ENCODE measurements around the gene CHST11.
A peak's percentile ranks its signal among the peaks of the same experiment; 100 is the strongest.

The CHST11 gene

GRCh38 chr12:104484079-104484478 is 27.3 kb downstream of the CHST11 start:
- DNase-seq, result no peak

- no peak for DNase-seq
Measured at GRCh38 chr12:104485651-104486362, 29.1 kb downstream of the CHST11 start.

- DNase-seq, result no peak
Measured at GRCh38 chr12:104486363-104486750, 29.6 kb downstream of the CHST11 start.

DNA sequence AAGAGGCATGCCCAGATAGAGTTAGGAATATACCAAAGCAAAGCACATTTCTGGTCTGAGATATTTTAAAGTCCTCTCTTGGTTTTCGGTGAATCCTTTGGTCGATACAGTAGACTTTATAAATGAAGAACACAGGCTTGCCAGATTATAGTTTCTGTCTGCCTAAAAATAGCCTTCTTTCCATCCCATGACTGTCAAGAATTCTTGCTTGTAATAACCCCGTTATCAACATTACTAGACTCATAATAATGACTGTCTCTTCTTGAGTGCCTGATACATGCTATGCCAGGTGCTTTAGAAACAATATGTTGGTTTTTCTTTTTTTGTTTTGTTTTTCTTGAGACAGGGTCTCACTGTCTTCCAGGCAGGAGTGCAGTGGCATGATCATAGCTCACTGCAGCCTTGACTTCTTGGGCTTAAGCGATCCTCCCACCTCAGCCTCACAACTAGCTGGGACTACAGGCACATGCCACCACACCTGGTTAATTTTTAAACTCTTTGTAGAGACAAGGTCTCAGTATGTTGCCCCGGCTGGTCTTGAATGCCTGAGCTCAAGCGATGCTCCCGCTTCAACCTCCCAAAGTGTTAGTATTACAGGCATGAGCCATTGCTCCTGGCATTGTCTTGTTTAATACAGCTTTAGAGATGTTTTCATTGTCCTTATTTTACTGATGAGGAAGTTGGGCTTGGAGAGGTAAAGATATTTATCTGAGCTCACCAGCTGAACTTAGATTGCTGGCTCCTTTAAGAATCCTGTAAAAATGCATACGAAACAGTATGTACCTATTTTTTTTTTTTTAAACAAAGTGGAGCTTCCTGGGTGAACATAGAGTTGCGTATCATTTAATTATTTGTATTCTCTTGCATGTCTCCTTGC is 30.4 kb downstream of the CHST11 start:
- no peak for DNase-seq

GRCh38 chr12:104488374-104488773 is 31.6 kb downstream of the CHST11 start:
- DNase-seq, result no peak

GRCh38 chr12:104490186-104490585 is 33.4 kb downstream of the CHST11 start:
- DNase-seq, result no peak

DNA sequence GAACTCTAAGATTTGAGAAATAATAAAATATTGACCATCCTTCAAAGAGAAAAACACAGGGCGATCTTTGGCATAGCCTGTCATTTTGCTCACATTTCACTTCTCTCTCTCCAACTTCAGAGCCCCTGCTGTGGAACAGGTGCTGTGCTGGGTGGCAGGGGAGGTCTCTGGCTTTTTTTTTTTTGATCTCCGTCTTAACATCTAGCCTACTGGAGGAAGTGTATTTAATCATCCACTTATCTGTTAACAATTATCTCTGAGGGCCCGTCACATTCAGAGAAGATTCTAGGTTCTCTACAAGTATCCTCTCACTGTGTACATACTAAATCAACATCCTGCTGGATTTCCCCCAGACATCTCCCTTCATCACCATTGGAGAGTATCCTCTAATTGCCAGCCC is 34.1 kb downstream of the CHST11 start:
- no peak for DNase-seq

DNA sequence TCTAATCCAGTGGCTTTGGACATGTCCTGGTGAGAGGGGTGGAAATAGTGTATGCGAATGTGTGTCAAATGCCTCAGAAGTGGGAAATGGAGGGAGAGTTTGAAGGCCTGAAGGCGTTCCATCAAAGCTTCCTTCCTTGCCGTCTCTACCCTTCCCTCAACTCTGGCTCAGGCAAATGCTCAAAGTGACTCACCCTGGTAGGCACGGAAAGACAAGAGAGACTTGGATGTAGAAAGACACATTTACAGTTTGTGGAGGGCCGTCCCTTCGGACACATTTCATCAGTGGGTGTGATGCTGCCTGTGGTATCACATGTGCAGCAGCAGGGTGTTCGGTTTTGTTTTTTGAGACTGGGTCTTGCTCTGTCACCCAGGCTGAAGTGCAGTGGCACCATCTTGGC is 36.7 kb downstream of the CHST11 start:
- no peak for DNase-seq

GRCh38 chr12:104494137-104494792 is 37.5 kb downstream of the CHST11 start:
- DNase-seq, result peak; percentile 66

DNA sequence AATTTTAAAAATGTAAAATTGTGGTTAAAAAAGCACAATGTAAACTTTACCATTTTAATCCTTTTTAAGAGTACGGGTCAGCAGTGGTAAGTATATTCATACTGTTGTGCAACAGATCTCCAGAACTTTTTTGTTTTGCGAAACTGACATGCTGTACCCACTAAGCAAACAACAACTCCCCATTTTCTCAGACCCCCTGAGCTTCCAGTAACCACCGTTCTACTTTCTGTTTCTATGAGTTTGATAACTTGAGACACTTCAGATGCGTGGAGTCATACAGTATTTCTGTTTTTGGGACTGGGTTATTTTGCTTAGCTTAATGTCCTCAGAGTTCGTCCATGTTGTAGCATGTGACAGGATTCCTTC is 38.0 kb downstream of the CHST11 start:
- DNase-seq, result no peak

GRCh38 chr12:104495786-104496185 is 39.0 kb downstream of the CHST11 start:
- DNase-seq, result no peak

DNA sequence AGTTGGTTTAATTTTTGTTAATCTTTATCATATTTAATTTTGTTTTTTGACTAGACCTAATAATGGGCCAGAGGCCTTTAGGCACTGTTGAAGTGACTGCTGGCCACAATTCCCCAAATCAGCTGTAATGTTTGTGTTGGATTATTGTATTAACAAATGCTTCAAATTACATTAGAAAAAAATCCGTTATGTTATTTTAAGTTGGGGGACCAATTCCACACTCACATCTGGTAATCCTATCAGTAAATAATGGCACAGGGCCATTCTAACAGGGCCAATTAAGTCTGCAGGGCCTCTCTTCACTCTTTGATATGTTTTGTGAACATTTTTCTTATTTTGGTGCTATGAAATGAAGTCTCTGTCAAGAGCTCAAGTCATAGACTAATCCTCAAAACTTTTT is 39.6 kb downstream of the CHST11 start:
- DNase-seq, result no peak

- DNase-seq, result no peak
Measured at GRCh38 chr12:104498211-104498801, 41.6 kb downstream of the CHST11 start.

- no peak for DNase-seq
Measured at GRCh38 chr12:104499668-104500332, 43.1 kb downstream of the CHST11 start.

- DNase-seq, result no peak
Measured at GRCh38 chr12:104501115-104501514, 44.4 kb downstream of the CHST11 start.

DNA sequence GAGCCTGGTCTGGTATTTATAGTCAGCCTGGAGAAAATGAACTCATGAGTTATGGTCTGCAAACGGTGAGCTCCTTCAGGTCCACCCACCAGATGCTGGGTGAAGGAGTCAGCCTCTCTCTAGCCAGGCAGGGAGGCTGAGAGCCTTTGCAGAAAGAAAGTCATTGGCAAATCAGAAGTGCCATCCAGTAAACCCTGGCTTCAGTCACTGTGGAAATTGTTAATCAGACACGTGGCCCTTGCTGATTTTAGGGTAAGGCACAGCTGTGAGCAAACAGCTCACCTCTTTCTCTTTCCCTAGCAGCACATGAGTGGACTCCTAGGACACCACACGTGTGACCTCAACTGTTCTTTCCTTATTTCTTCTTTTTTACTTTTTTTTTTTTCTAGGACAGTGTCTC is 44.9 kb downstream of the CHST11 start:
- DNase-seq, result no peak

GRCh38 chr12:104502217-104502616 is 45.5 kb downstream of the CHST11 start:
- no peak for DNase-seq

DNA sequence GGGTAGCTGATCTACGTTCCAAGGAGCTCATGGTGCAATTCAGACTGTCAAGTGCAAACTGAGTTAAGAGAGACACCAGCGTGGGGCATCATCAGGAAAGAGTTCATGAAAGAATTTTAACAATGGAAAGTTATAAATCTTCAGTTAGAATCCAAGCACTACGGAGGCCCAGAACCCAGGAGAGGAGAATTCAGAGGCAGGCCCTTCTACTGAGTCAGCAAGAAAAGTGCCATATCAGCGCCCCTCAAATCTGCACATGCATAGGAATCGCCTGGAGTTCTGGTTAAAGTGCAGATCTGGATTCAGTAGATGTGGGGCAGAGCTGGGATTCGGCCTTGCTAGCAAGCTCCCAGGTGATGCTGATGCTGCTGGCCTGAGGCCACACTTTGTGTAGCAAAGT is 45.9 kb downstream of the CHST11 start:
- no peak for DNase-seq

DNA sequence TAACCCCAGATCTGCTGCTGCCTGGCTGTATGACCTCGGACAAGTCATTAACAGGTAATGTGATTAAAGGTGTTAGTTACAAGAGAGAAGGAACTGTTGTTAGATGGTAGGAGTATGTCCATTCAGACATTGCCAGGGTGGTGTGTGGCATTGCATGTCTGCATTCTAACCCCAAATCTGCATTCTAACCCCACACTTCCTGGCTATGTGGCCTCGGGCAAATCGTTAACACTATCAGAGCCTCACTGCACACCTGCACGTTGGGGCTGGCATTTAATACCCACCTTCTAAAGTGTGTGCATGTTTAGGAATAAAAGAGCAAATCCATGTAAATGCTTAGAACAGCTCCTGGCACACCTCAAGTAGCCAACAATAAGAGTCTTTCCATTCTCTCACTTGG is 46.4 kb downstream of the CHST11 start:
- DNase-seq, result no peak

DNA sequence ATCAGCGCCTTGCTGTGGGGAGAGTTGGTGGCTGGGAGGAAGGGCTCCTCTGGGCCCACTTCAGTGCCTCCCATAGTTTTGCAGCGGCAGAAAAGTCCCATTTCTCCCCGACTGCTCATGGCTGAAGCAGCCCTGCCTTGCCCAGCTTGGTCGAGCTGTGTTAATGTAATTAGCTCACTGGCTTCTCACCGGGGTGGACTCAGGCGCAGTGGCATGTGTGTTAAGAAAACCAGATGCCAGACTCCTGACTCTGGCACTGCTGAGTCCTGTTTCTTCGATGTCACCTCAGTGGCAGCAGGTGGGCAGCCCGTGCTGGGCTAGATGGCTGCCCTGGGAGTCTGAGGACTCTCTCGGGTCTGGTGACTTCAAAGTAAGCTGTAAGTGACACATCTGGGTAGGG is 47.4 kb downstream of the CHST11 start:
- no peak for DNase-seq

GRCh38 chr12:104505095-104505818 is 48.5 kb downstream of the CHST11 start:
- DNase-seq, result no peak

Data from activated CD4-positive, CD25-positive, alpha-beta regulatory T cell treated with anti-CD3 and anti-CD28 coated beads, Interleukin-2, amount 50 U/mL, for 72 hours (primary cell).